ENCODE data around the gene CPT1C.

GRCh38 chr19:49641688-49642491 is 49.0 kb upstream of the CPT1C start, which contains the start of gene SCAF1:
- TF ChIP-seq CTCF (IDR thresholded peaks at IDR 0.05), result peak in 2 of 6 experiments; percentile 17 to 42
- TF ChIP-seq POLR2A (IDR thresholded peaks at IDR 0.05), result peak in 3 of 4 donors; percentile 86 to 94 (median 88)
- TF ChIP-seq EP300 (IDR thresholded peaks at IDR 0.05), result peak in 1 of 4 donors; percentile 90

All from upper lobe of left lung (tissue), 4 donors.